HUES6 (cell line): ENCODE measurements around the gene APBA1.
A peak's percentile ranks its signal among the peaks of the same experiment; 100 is the strongest.

Source experiments
- H3K27ac ChIP-seq: 2 replicates; pipeline ENCODE4 v1.7.0; 2013; ENCODE audit warnings: low read depth, mild to moderate bottlenecking, low read length, inconsistent platforms
- H3K27me3 ChIP-seq: 2 replicates; pipeline ENCODE4 v1.6.1; 2013; ENCODE audit warnings: low read length; ENCODE audit not compliant: control insufficient read depth, insufficient read depth
- H3K36me3 ChIP-seq: 2 replicates; pipeline ENCODE4 v1.6.1; 2013; ENCODE audit warnings: low read length; ENCODE audit not compliant: control insufficient read depth, insufficient read depth
- H3K4me1 ChIP-seq: 2 replicates; pipeline ENCODE4 v1.6.1; 2013; ENCODE audit warnings: low read length; ENCODE audit not compliant: control insufficient read depth, insufficient read depth
- H3K4me3 ChIP-seq: 2 replicates; pipeline ENCODE4 v1.5.1; 2013; ENCODE audit warnings: low read depth, low read length
- H3K9ac ChIP-seq: one replicate; pipeline ENCODE4 v1.6.1; 2013; ENCODE audit warnings: mild to moderate bottlenecking, low read length
- H3K9me3 ChIP-seq: 2 replicates; pipeline ENCODE4 v1.6.1; 2013; ENCODE audit warnings: low read depth, low read length; ENCODE audit not compliant: control insufficient read depth, insufficient read depth

The APBA1 gene

GRCh38 chr9:69498470-69498869, 173.7 kb downstream of the APBA1 start:
- no peak overlapping the region for H3K9ac ChIP-seq
- no peaks in the 10 kb centered on the region for H3K36me3 ChIP-seq
- H3K4me1 ChIP-seq = peaks cover 21% of the 10 kb centered on the region
- H3K27ac ChIP-seq = no peak overlapping the region
- H3K27me3 ChIP-seq = no peaks in the 10 kb centered on the region
- no peak overlapping the region for H3K4me3 ChIP-seq
- no peaks in the 10 kb centered on the region for H3K9me3 ChIP-seq

GRCh38 chr9:69497816-69498215, 174.4 kb downstream of the APBA1 start:
- H3K4me3 ChIP-seq = no peak overlapping the region
- H3K4me1 ChIP-seq = peaks cover 21% of the 10 kb centered on the region
- no peaks in the 10 kb centered on the region for H3K9me3 ChIP-seq
- no peaks in the 10 kb centered on the region for H3K36me3 ChIP-seq
- H3K9ac ChIP-seq = no peak overlapping the region
- H3K27me3 ChIP-seq = no peaks in the 10 kb centered on the region
- no peak overlapping the region for H3K27ac ChIP-seq

- H3K9me3 ChIP-seq = no peaks in the 10 kb centered on the region
- H3K4me1 ChIP-seq = peaks cover 21% of the 10 kb centered on the region
- no peak overlapping the region for H3K9ac ChIP-seq
- H3K4me3 ChIP-seq = no peak overlapping the region
- no peaks in the 10 kb centered on the region for H3K36me3 ChIP-seq
- no peak overlapping the region for H3K27ac ChIP-seq
- no peaks in the 10 kb centered on the region for H3K27me3 ChIP-seq
Observed at GRCh38 chr9:69496846-69497450, 175.2 kb downstream of the APBA1 start.

- H3K9ac ChIP-seq = no peak overlapping the region
- H3K36me3 ChIP-seq = no peaks in the 10 kb centered on the region
- no peak overlapping the region for H3K27ac ChIP-seq
- H3K27me3 ChIP-seq = no peaks in the 10 kb centered on the region
- no peaks in the 10 kb centered on the region for H3K9me3 ChIP-seq
- H3K4me3 ChIP-seq = no peak overlapping the region
- peaks cover 19% of the 10 kb centered on the region for H3K4me1 ChIP-seq
Observed at GRCh38 chr9:69495296-69495695, 176.9 kb downstream of the APBA1 start.

- Histone ChIP-seq H3K27me3 (no peaks in the 10 kb centered on the region), H3K9ac (no peak overlapping the region), H3K4me1 (peaks cover 13% of the 10 kb centered on the region), H3K4me3 (no peak overlapping the region), H3K36me3 (no peaks in the 10 kb centered on the region), H3K9me3 (no peaks in the 10 kb centered on the region), H3K27ac (no peak overlapping the region)
Observed at GRCh38 chr9:69494763-69495162, 177.4 kb downstream of the APBA1 start.

- Histone ChIP-seq H3K27ac (no peak overlapping the region), H3K4me1 (peaks cover 8% of the 10 kb centered on the region; the same call in 1 of the 2 replicates), H3K36me3 (no peaks in the 10 kb centered on the region), H3K9ac (no peak overlapping the region), H3K9me3 (no peaks in the 10 kb centered on the region), H3K4me3 (no peak overlapping the region), H3K27me3 (no peaks in the 10 kb centered on the region)
Observed at GRCh38 chr9:69494208-69494607, 178.0 kb downstream of the APBA1 start.

GRCh38 chr9:69486498-69486897, 185.7 kb downstream of the APBA1 start:
- H3K4me1 ChIP-seq = peaks cover 4% of the 10 kb centered on the region
- H3K36me3 ChIP-seq = no peaks in the 10 kb centered on the region
- no peak overlapping the region for H3K4me3 ChIP-seq
- no peak overlapping the region for H3K27ac ChIP-seq
- H3K9ac ChIP-seq = no peak overlapping the region
- H3K27me3 ChIP-seq = no peaks in the 10 kb centered on the region
- no peaks in the 10 kb centered on the region for H3K9me3 ChIP-seq

GRCh38 chr9:69485466-69485865, 186.7 kb downstream of the APBA1 start:
- no peak overlapping the region for H3K27ac ChIP-seq

GRCh38 chr9:69483886-69484422, 188.2 kb downstream of the APBA1 start:
- Histone ChIP-seq H3K36me3 (no peaks in the 10 kb centered on the region), H3K9me3 (no peaks in the 10 kb centered on the region), H3K9ac (no peak overlapping the region), H3K4me1 (peaks cover 4% of the 10 kb centered on the region), H3K27ac (no peak overlapping the region), H3K27me3 (no peaks in the 10 kb centered on the region), H3K4me3 (no peak overlapping the region)

More at GRCh38 chr9:69485466-69485865, 186.7 kb downstream of the APBA1 start:
- Histone ChIP-seq H3K9me3 (no peaks in the 10 kb centered on the region), H3K4me1 (peaks cover 4% of the 10 kb centered on the region), H3K27me3 (no peaks in the 10 kb centered on the region), H3K36me3 (no peaks in the 10 kb centered on the region), H3K4me3 (no peak overlapping the region), H3K9ac (no peak overlapping the region)

- peak overlapping the region; percentile 6; the same call in 1 of the 2 replicates for H3K4me3 ChIP-seq
- no peaks in the 10 kb centered on the region for H3K27me3 ChIP-seq
- peaks cover 9% of the 10 kb centered on the region for H3K9me3 ChIP-seq
- H3K27ac ChIP-seq = no peak overlapping the region
- H3K36me3 ChIP-seq = no peaks in the 10 kb centered on the region
- peaks cover 9% of the 10 kb centered on the region for H3K4me1 ChIP-seq
- H3K9ac ChIP-seq = no peak overlapping the region
Observed at GRCh38 chr9:69476797-69477196, 195.4 kb downstream of the APBA1 start.

GRCh38 chr9:69476016-69476415, 196.2 kb downstream of the APBA1 start:
- Histone ChIP-seq H3K9me3 (peaks cover 9% of the 10 kb centered on the region), H3K36me3 (no peaks in the 10 kb centered on the region), H3K27ac (no peak overlapping the region), H3K4me1 (peaks cover 9% of the 10 kb centered on the region), H3K9ac (no peak overlapping the region), H3K27me3 (no peaks in the 10 kb centered on the region), H3K4me3 (no peak overlapping the region)
